Measurements from ENCODE around the gene CBLB.
A peak's percentile ranks its signal among the peaks of the same experiment; 100 is the strongest.
"Not testable (repeated sequence)": the region's sequence is repeated elsewhere in the genome, so short reads cannot be mapped to it uniquely, and the experiment has no call there.

CBLB gene

GRCh38 chr3:105746231-105746996 is 122.4 kb downstream of the CBLB start:
- DNase-seq = no peak
- Mint-ChIP-seq H3K36me3 (peaks cover 77% of the 10 kb centered on the region), H3K27ac (peak overlapping the region; percentile 67), H3K9me3 (peaks cover 10% of the 10 kb centered on the region), H3K4me3 (peak overlapping the region; percentile 17), H3K27me3 (no peaks in the 10 kb centered on the region), H3K4me1 (peaks cover 67% of the 10 kb centered on the region)
- CTCF ChIA-PET = no interaction called here

- no peak for DNase-seq
These were observed 123.8 kb downstream of the CBLB start for GRCh38 chr3:105745046-105745445.

GRCh38 chr3:105744202-105744601 is 124.6 kb downstream of the CBLB start:
- Mint-ChIP-seq H3K4me3 (no peak overlapping the region), H3K4me1 (peaks cover 61% of the 10 kb centered on the region), H3K27ac (no peak overlapping the region), H3K27me3 (no peaks in the 10 kb centered on the region), H3K9me3 (peaks cover 14% of the 10 kb centered on the region), H3K36me3 (peaks cover 77% of the 10 kb centered on the region)
- no peak for DNase-seq
- CTCF ChIA-PET = no interaction called here

More at GRCh38 chr3:105745046-105745445, 123.8 kb downstream of the CBLB start:
- peaks cover 58% of the 10 kb centered on the region for H3K4me1 Mint-ChIP-seq
- CTCF ChIA-PET = no interaction called here
- H3K27me3 Mint-ChIP-seq = no peaks in the 10 kb centered on the region
- peaks cover 13% of the 10 kb centered on the region for H3K9me3 Mint-ChIP-seq
- no peak overlapping the region for H3K27ac Mint-ChIP-seq
- H3K4me3 Mint-ChIP-seq = no peak overlapping the region
- peaks cover 74% of the 10 kb centered on the region for H3K36me3 Mint-ChIP-seq

GRCh38 chr3:105733356-105733755 is 135.5 kb downstream of the CBLB start:
- H3K4me1 Mint-ChIP-seq = peaks cover 9% of the 10 kb centered on the region
- no peaks in the 10 kb centered on the region for H3K9me3 Mint-ChIP-seq
- peaks cover 53% of the 10 kb centered on the region for H3K36me3 Mint-ChIP-seq
- H3K4me3 Mint-ChIP-seq = no peak overlapping the region
- DNase-seq = no peak
- CTCF ChIA-PET = no interaction called here
- H3K27me3 Mint-ChIP-seq = no peaks in the 10 kb centered on the region
- no peak overlapping the region for H3K27ac Mint-ChIP-seq

GRCh38 chr3:105731686-105732085 is 137.1 kb downstream of the CBLB start:
- H3K9me3 Mint-ChIP-seq = peaks cover 15% of the 10 kb centered on the region
- H3K36me3 Mint-ChIP-seq = peaks cover 65% of the 10 kb centered on the region
- H3K27ac Mint-ChIP-seq = no peak overlapping the region
- no peaks in the 10 kb centered on the region for H3K27me3 Mint-ChIP-seq
- H3K4me1 Mint-ChIP-seq = peaks cover 14% of the 10 kb centered on the region
- no peak for DNase-seq
- no peak overlapping the region for H3K4me3 Mint-ChIP-seq
- CTCF ChIA-PET = no interaction called here

GRCh38 chr3:105730801-105731354 is 137.9 kb downstream of the CBLB start:
- H3K9me3 Mint-ChIP-seq = peaks cover 16% of the 10 kb centered on the region
- CTCF ChIA-PET = no interaction called here
- H3K27me3 Mint-ChIP-seq = no peaks in the 10 kb centered on the region
- H3K4me1 Mint-ChIP-seq = peaks cover 14% of the 10 kb centered on the region
- H3K4me3 Mint-ChIP-seq = no peak overlapping the region
- DNase-seq = no peak
- no peak overlapping the region for H3K27ac Mint-ChIP-seq
- H3K36me3 Mint-ChIP-seq = peaks cover 67% of the 10 kb centered on the region

GRCh38 chr3:105729667-105730066 is 139.1 kb downstream of the CBLB start:
- Mint-ChIP-seq H3K27me3 (no peaks in the 10 kb centered on the region), H3K36me3 (peaks cover 67% of the 10 kb centered on the region), H3K4me3 (no peak overlapping the region), H3K9me3 (peaks cover 16% of the 10 kb centered on the region), H3K27ac (no peak overlapping the region), H3K4me1 (peaks cover 16% of the 10 kb centered on the region)
- DNase-seq = no peak
- CTCF ChIA-PET = no interaction called here

- Mint-ChIP-seq H3K4me1 (peaks cover 21% of the 10 kb centered on the region), H3K27me3 (no peaks in the 10 kb centered on the region), H3K27ac (no peak overlapping the region), H3K9me3 (peaks cover 16% of the 10 kb centered on the region), H3K36me3 (peaks cover 67% of the 10 kb centered on the region), H3K4me3 (no peak overlapping the region)
- CTCF ChIA-PET = no interaction called here
- no peak for DNase-seq
These were observed 140.0 kb downstream of the CBLB start for GRCh38 chr3:105728771-105729312.

- peak overlapping the region; percentile 78 for H3K27ac Mint-ChIP-seq
- H3K27me3 Mint-ChIP-seq, DNase-seq, H3K4me3 Mint-ChIP-seq: not testable (repeated sequence)
- peaks cover 35% of the 10 kb centered on the region for H3K4me1 Mint-ChIP-seq
- peaks cover 16% of the 10 kb centered on the region for H3K9me3 Mint-ChIP-seq
- peaks cover 66% of the 10 kb centered on the region for H3K36me3 Mint-ChIP-seq
- CTCF ChIA-PET = interaction anchor here (0.7 kb wide), 1 partner anchor 16 kb away, joined by 3 read pairs; no protein-coding TSS in a partner anchor
These were observed 141.8 kb downstream of the CBLB start for GRCh38 chr3:105727036-105727435.

- DNase-seq = no peak
- peaks cover 28% of the 10 kb centered on the region for H3K4me1 Mint-ChIP-seq
- H3K4me3 Mint-ChIP-seq = no peak overlapping the region
- peaks cover 15% of the 10 kb centered on the region for H3K9me3 Mint-ChIP-seq
- no peaks in the 10 kb centered on the region for H3K27me3 Mint-ChIP-seq
- CTCF ChIA-PET = no interaction called here
- H3K36me3 Mint-ChIP-seq = peaks cover 75% of the 10 kb centered on the region
- peak overlapping the region; percentile 45 for H3K27ac Mint-ChIP-seq
These were observed 145.8 kb downstream of the CBLB start for GRCh38 chr3:105722943-105723556.

GRCh38 chr3:105719791-105720190 is 149.0 kb downstream of the CBLB start:
- Mint-ChIP-seq H3K9me3 (no peaks in the 10 kb centered on the region), H3K4me1 (peaks cover 20% of the 10 kb centered on the region), H3K27ac (no peak overlapping the region), H3K4me3 (no peak overlapping the region), H3K36me3 (peaks cover 74% of the 10 kb centered on the region), H3K27me3 (no peaks in the 10 kb centered on the region)
- no peak for DNase-seq
- CTCF ChIA-PET = no interaction called here

- DNase-seq = no peak
- Mint-ChIP-seq H3K9me3 (no peaks in the 10 kb centered on the region), H3K4me3 (no peak overlapping the region), H3K4me1 (no peaks in the 10 kb centered on the region), H3K27ac (no peak overlapping the region), H3K27me3 (no peaks in the 10 kb centered on the region), H3K36me3 (peaks cover 72% of the 10 kb centered on the region)
- CTCF ChIA-PET = no interaction called here
These were observed 153.4 kb downstream of the CBLB start for GRCh38 chr3:105715372-105715771.

- peaks cover 73% of the 10 kb centered on the region for H3K36me3 Mint-ChIP-seq
- no peak for DNase-seq
- no peaks in the 10 kb centered on the region for H3K9me3 Mint-ChIP-seq
- no peak overlapping the region for H3K4me3 Mint-ChIP-seq
- no peaks in the 10 kb centered on the region for H3K4me1 Mint-ChIP-seq
- H3K27ac Mint-ChIP-seq = no peak overlapping the region
- CTCF ChIA-PET = no interaction called here
- no peaks in the 10 kb centered on the region for H3K27me3 Mint-ChIP-seq
These were observed 154.4 kb downstream of the CBLB start for GRCh38 chr3:105714453-105714852.

GRCh38 chr3:105708980-105709379 is 159.8 kb downstream of the CBLB start:
- Mint-ChIP-seq H3K27ac (no peak overlapping the region), H3K27me3 (no peaks in the 10 kb centered on the region), H3K4me3 (no peak overlapping the region), H3K9me3 (no peaks in the 10 kb centered on the region), H3K36me3 (peaks cover 58% of the 10 kb centered on the region), H3K4me1 (no peaks in the 10 kb centered on the region)
- DNase-seq = no peak
- CTCF ChIA-PET = no interaction called here

- Mint-ChIP-seq H3K27ac (no peak overlapping the region), H3K36me3 (peaks cover 61% of the 10 kb centered on the region), H3K27me3 (no peaks in the 10 kb centered on the region), H3K4me3 (no peak overlapping the region), H3K4me1 (peaks cover 2% of the 10 kb centered on the region), H3K9me3 (no peaks in the 10 kb centered on the region)
- CTCF ChIA-PET = no interaction called here
- DNase-seq = no peak
These were observed 161.8 kb downstream of the CBLB start for GRCh38 chr3:105707009-105707408.

Data from activated naive CD4-positive, alpha-beta T cell treated with anti-CD3 and anti-CD28 coated beads, Interleukin-2, amount 10 ng/mL, durations not matched to agents 7 days and 5 days (primary cell).